Neural progenitor cell (in vitro differentiated cells): ENCODE measurements around the gene NTN4. TPM values are rescaled to one million over a fixed set of nuclear protein-coding genes. Genes with fewer than 3 reads are reported as not detected.
A peak's percentile ranks its signal among the peaks of the same experiment; 100 is the strongest.
"Not testable (repeated sequence)": the region's sequence is repeated elsewhere in the genome, so short reads cannot be mapped to it uniquely, and the experiment has no call there.

Experiments used
- DNase-seq: peaks from one replicate; pipeline ENCODE4 v3.0.0-alpha.2; 2016; ENCODE audit warnings: low spot score
- H2AFZ ChIP-seq: fragments of 200-600 bp; sonication (generic); replicated peaks from 2 replicates; pipeline ENCODE4 v1.6.1; 2016; ENCODE audit warnings: antibody characterized with exemption
- H3F3A ChIP-seq: fragments of 200-600 bp; sonication (generic); 2 replicates; pipeline ENCODE4 v1.6.1; 2016; ENCODE audit warnings: antibody characterized with exemption, low read depth
- H3K27ac ChIP-seq: fragments of 200-600 bp; sonication (generic); 2 replicates; pipeline ENCODE4 v1.5.1; 2016; ENCODE audit warnings: mild to moderate bottlenecking
- H3K27me3 ChIP-seq: fragments of 200-600 bp; sonication (generic); 2 replicates; pipeline ENCODE4 v1.6.1; 2016; ENCODE audit warnings: mild to moderate bottlenecking, moderate library complexity
- H3K36me3 ChIP-seq: fragments of 200-600 bp; sonication (generic); 2 replicates; pipeline ENCODE4 v1.5.1; 2016
- H3K4me1 ChIP-seq: fragments of 200-600 bp; sonication (generic); 2 replicates; pipeline ENCODE4 v1.6.1; 2016; ENCODE audit warnings: mixed run types
- H3K4me2 ChIP-seq: fragments of 200-600 bp; sonication (generic); 2 replicates; pipeline ENCODE4 v1.6.1; 2016
- H3K4me3 ChIP-seq: fragments of 200-600 bp; sonication (generic); 2 replicates; pipeline ENCODE4 v1.5.1; 2016
- H3K79me2 ChIP-seq: fragments of 200-600 bp; sonication (generic); 2 replicates; pipeline ENCODE4 v1.6.1; 2016; ENCODE audit warnings: low read depth
- H3K9ac ChIP-seq: fragments of 200-600 bp; sonication (generic); 2 replicates; pipeline ENCODE4 v1.6.1; 2016
- H3K9me3 ChIP-seq: fragments of 200-600 bp; sonication (generic); 2 replicates; pipeline ENCODE4 v1.5.1; 2016; ENCODE audit warnings: low read depth
- H4K20me1 ChIP-seq: fragments of 200-600 bp; sonication (generic); 2 replicates; pipeline ENCODE4 v1.6.1; 2016; ENCODE audit warnings: low read depth
- H3K27ac Mint-ChIP-seq: 3 replicates; pipeline ENCODE4 v1.8.0; 2021; ENCODE audit warnings: mixed read lengths
- H3K27me3 Mint-ChIP-seq: 2 replicates; pipeline ENCODE4 v1.8.0; 2022; ENCODE audit warnings: low read depth, mild to moderate bottlenecking, inconsistent platforms, moderate library complexity, mixed read lengths; ENCODE audit not compliant: insufficient read depth
- H3K36me3 Mint-ChIP-seq: 3 replicates; pipeline ENCODE4 v1.8.0; 2021; ENCODE audit warnings: mixed read lengths
- H3K4me1 Mint-ChIP-seq: 3 replicates; pipeline ENCODE4 v1.8.0; 2021; ENCODE audit warnings: mixed read lengths
- H3K4me3 Mint-ChIP-seq: 3 replicates; pipeline ENCODE4 v1.8.0; 2021; ENCODE audit warnings: mild to moderate bottlenecking, moderate library complexity, mixed read lengths
- H3K9me3 Mint-ChIP-seq: 3 replicates; pipeline ENCODE4 v1.8.0; 2020; ENCODE audit warnings: mixed read lengths
- CTCF ChIP-seq: fragments of 200-600 bp; sonication (generic); IDR thresholded peaks from 2 replicates; pipeline ENCODE4 v1.5.1; 2017; ENCODE audit warnings: antibody characterized with exemption, mild to moderate bottlenecking
- EZH2 ChIP-seq: fragments of 200-600 bp; sonication (generic); IDR thresholded peaks from 2 replicates; pipeline ENCODE4 v1.6.1; 2017; ENCODE audit warnings: antibody characterized with exemption, mild to moderate bottlenecking, moderate library complexity
- EZH2phosphoT487 ChIP-seq: fragments of 200-600 bp; sonication (generic); IDR thresholded peaks from 2 replicates; pipeline ENCODE4 v1.6.1; 2017; ENCODE audit warnings: antibody characterized with exemption
- total RNA-seq: library from RNA; depleted of rRNA; stranded (reverse); fragments of >200 nt; gene quantifications from 2 replicates; pipeline ENCODE4 v1.2.3, GENCODE V29; 2015; ENCODE audit warnings: low replicate concordance

NTN4 gene
- total RNA-seq, 1 donor from 2014 or later: 2.3 TPM

DNA sequence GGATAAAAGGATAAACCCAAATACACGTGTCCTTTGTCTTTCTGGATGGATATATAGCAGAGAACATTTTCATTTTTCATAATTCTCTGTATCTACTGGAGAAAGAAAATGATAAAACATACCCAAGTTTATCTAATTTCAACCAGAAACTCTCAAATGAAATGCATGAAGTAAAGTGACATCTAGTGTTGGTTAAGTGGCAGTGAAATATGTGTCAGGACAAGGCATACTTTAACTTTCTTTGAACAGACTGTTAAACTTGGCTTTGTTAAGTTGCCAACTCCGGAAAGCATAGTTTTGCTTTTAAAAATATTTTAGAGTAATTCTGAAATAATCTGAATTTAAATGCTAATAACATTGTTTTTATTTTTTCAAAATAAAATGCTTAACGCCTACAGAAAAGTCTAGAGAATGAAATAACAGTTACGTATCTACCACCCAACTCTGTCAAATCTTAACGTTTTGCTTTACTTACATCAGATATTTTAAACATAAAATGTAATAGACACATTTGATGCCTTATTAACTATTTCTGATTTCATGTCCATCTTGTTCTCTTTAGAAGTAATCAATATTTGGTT, 25.2 kb upstream of the NTN4 start:
- H3K36me3 Mint-ChIP-seq: no peaks in the 10 kb centered on the region
- H3K9ac ChIP-seq: no peak overlapping the region
- no peak for DNase-seq
- no peaks in the 10 kb centered on the region for H4K20me1 ChIP-seq
- H3K4me3 Mint-ChIP-seq: no peak overlapping the region
- no peak overlapping the region for H3K27ac Mint-ChIP-seq
- no peaks in the 10 kb centered on the region for H3K79me2 ChIP-seq
- H3K4me2 ChIP-seq: no peak overlapping the region
- H3K4me1 Mint-ChIP-seq: no peaks in the 10 kb centered on the region
- peaks cover 6% of the 10 kb centered on the region for H3K27me3 Mint-ChIP-seq
- no peak overlapping the region for H3K27ac ChIP-seq
- H3K9me3 ChIP-seq: no peaks in the 10 kb centered on the region
- no peak overlapping the region for H3K4me3 ChIP-seq
- no peaks in the 10 kb centered on the region for H3K27me3 ChIP-seq
- no peak for TF ChIP-seq EZH2
- peak; percentile 73 for TF ChIP-seq CTCF
- no peak for TF ChIP-seq EZH2phosphoT487
- no peak overlapping the region for H2AFZ ChIP-seq
- no peaks in the 10 kb centered on the region for H3K4me1 ChIP-seq
- no peaks in the 10 kb centered on the region for H3K9me3 Mint-ChIP-seq
- H3F3A ChIP-seq: peaks cover 3% of the 10 kb centered on the region
- H3K36me3 ChIP-seq: no peaks in the 10 kb centered on the region

GRCh38 chr12:95812155-95812554, 21.6 kb upstream of the NTN4 start:
- not testable (repeated sequence) for H3K27ac ChIP-seq, H3K36me3 Mint-ChIP-seq, H3K79me2 ChIP-seq

DNA sequence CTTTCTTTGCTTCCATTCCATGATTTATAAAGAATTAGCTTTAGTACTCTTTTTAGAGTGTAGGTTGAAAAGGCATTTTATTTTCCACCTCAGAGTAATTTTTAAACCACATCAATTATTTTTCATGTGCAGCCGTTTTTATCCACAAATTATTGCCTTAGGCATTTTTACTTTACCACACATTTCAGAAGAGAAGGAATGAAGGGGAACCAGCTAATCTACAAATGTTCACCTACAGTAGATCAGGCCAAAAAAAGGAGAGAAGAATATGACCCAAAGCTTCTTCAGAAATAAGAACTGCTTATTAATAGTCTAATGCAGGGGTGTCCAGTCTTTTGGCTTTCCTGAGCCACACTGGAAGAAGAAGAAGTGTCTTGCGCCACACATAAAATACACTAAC, 19.8 kb upstream of the NTN4 start:
- Histone ChIP-seq H3K79me2 (no peaks in the 10 kb centered on the region), H3K4me3 (no peak overlapping the region), H3K36me3 (no peaks in the 10 kb centered on the region), H3F3A (no peaks in the 10 kb centered on the region), H3K4me1 (no peaks in the 10 kb centered on the region), H4K20me1 (no peaks in the 10 kb centered on the region), H3K9me3 (no peaks in the 10 kb centered on the region), H2AFZ (no peak overlapping the region), H3K9ac (no peak overlapping the region), H3K27ac (no peak overlapping the region), H3K27me3 (no peaks in the 10 kb centered on the region), H3K4me2 (no peak overlapping the region)
- Mint-ChIP-seq H3K27ac (no peak overlapping the region), H3K9me3 (peaks cover 6% of the 10 kb centered on the region), H3K36me3 (no peaks in the 10 kb centered on the region), H3K27me3 (peaks cover 3% of the 10 kb centered on the region), H3K4me3 (no peak overlapping the region), H3K4me1 (no peaks in the 10 kb centered on the region)
- TF ChIP-seq EZH2 (no peak), CTCF (no peak), EZH2phosphoT487 (no peak)
- DNase-seq: no peak

More at GRCh38 chr12:95812155-95812554, 21.6 kb upstream of the NTN4 start:
- H3K9ac ChIP-seq, H3K27ac Mint-ChIP-seq, H3K4me3 ChIP-seq, H3K4me3 Mint-ChIP-seq, H3F3A ChIP-seq, H2AFZ ChIP-seq, H3K4me2 ChIP-seq, H3K27me3 Mint-ChIP-seq, H4K20me1 ChIP-seq, H3K4me1 Mint-ChIP-seq, H3K27me3 ChIP-seq, DNase-seq, H3K36me3 ChIP-seq, H3K4me1 ChIP-seq, H3K9me3 Mint-ChIP-seq, H3K9me3 ChIP-seq: not testable (repeated sequence)

DNA sequence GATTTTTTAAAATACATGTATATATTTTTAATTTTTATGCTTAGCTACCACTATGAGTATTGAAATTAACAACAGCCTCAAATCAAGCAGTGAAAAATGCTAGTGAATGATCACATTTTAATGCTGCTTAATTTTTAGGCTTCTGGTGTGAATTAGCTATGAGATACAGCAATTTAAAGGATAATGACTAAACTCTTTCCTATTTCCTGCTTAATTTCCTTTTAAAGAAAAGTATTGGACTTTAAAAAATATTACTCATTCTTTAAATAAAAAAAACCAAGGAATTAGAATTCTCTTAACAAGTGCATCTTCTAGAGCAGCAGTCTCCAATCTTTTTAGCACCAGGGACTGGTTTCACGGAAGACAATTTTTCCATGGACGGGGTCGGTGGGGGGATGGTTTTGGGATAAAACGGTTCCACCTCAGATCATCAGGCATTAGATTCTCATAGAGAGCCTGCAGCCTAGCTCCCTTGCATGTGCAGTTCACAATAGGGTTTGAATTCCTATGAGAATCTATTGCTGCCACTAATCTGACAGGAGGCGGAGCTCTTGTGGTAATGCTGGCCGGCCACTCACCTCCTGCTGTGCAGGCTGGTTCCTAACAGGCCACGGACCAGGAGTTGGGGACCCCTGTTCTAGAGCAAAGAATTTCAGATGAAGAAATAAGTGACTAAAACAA, 18.6 kb upstream of the NTN4 start:
- no peaks in the 10 kb centered on the region for H3K36me3 ChIP-seq
- peaks cover 6% of the 10 kb centered on the region for H3K9me3 Mint-ChIP-seq
- no peak for DNase-seq
- H3K27ac Mint-ChIP-seq: no peak overlapping the region
- TF ChIP-seq EZH2phosphoT487: no peak
- no peak for TF ChIP-seq EZH2
- no peak for TF ChIP-seq CTCF
- no peak overlapping the region for H2AFZ ChIP-seq
- no peaks in the 10 kb centered on the region for H3K36me3 Mint-ChIP-seq
- no peaks in the 10 kb centered on the region for H3K9me3 ChIP-seq
- H3K4me3 ChIP-seq: no peak overlapping the region
- H4K20me1 ChIP-seq: no peaks in the 10 kb centered on the region
- H3K4me1 Mint-ChIP-seq: no peaks in the 10 kb centered on the region
- no peaks in the 10 kb centered on the region for H3K27me3 ChIP-seq
- H3K9ac ChIP-seq: no peak overlapping the region
- no peaks in the 10 kb centered on the region for H3K4me1 ChIP-seq
- no peak overlapping the region for H3K4me2 ChIP-seq
- peaks cover 3% of the 10 kb centered on the region for H3K27me3 Mint-ChIP-seq
- H3K4me3 Mint-ChIP-seq: no peak overlapping the region
- no peak overlapping the region for H3K27ac ChIP-seq
- H3F3A ChIP-seq: no peaks in the 10 kb centered on the region
- no peaks in the 10 kb centered on the region for H3K79me2 ChIP-seq
